Spleen (tissue), 11 donors: ENCODE measurements around the gene HOGA1. TPM values are rescaled to one million over a fixed set of nuclear protein-coding genes. Genes with fewer than 3 reads are reported as not detected.

ENCODE experiments used
- DNase-seq: peaks from one replicate; pipeline ENCODE4 v3.0.0-alpha.2; 2020
- H3K27ac ChIP-seq, 8 donors: fragments of 200-600 bp; sonication (generic) in 7 of 8; 1 replicate in 4 of 8; 2 replicates in 4 of 8; pipeline versions ENCODE4 v1.5.0 to v1.8.0; 2016 to 2021; ENCODE audit warnings: inconsistent platforms in 4 of 8, mild to moderate bottlenecking in 4 of 8, moderate library complexity in 1 of 8
- H3K27me3 ChIP-seq, 7 donors: fragments of 200-600 bp; sonication (generic) in 6 of 7; replicated peaks in 1 of 7; 1 replicate in 4 of 7; 2 replicates in 3 of 7; pipeline versions ENCODE4 v1.5.0 to v1.8.0; 2016 to 2021; ENCODE audit warnings: inconsistent platforms in 3 of 7, mild to moderate bottlenecking in 1 of 7
- H3K36me3 ChIP-seq, 6 donors: fragments of 200-600 bp; sonication (generic) in 5 of 6; 1 replicate in 4 of 6; 2 replicates in 2 of 6; pipeline versions ENCODE4 v1.5.0 to v1.8.0; 2016 to 2021; ENCODE audit warnings: inconsistent platforms in 2 of 6
- H3K4me1 ChIP-seq, 6 donors: fragments of 200-600 bp; sonication (generic) in 5 of 6; 1 replicate in 3 of 6; 2 replicates in 3 of 6; pipeline versions ENCODE4 v1.5.0 to v1.8.0; 2016 to 2021; ENCODE audit warnings: inconsistent platforms in 3 of 6
- H3K4me3 ChIP-seq, 8 donors: fragments of 200-600 bp; sonication (generic) in 7 of 8; 1 replicate in 4 of 8; 2 replicates in 4 of 8; pipeline versions ENCODE4 v1.5.0 to v1.8.0; 2016 to 2021; ENCODE audit warnings: inconsistent platforms in 4 of 8, mild to moderate bottlenecking in 4 of 8, moderate library complexity in 2 of 8
- H3K9me3 ChIP-seq, 8 donors: fragments of 200-600 bp; sonication (generic) in 7 of 8; 1 replicate in 4 of 8; 2 replicates in 4 of 8; pipeline versions ENCODE4 v1.5.0 to v1.8.0; 2016 to 2021; ENCODE audit warnings: inconsistent platforms in 4 of 8
- POLR2A ChIP-seq, 3 donors: fragments of 450-650 bp; IDR thresholded peaks; one replicate each; pipeline ENCODE4 v1.5.1; 2017; ENCODE audit warnings: antibody characterized with exemption in 3 of 3, mild to moderate bottlenecking in 1 of 3
- POLR2AphosphoS5 ChIP-seq, 3 donors: sonication (generic); formaldehyde crosslinking; IDR thresholded peaks; one replicate each; pipeline ENCODE4 v1.5.1; 2017; ENCODE audit warnings: antibody characterized with exemption in 3 of 3
- WGBS, 5 donors: extraction: QIAGEN DNeasy Blood & Tissue Kit in 3 of 5; methylation state at CpG; one replicate each; pipeline versions ENCODE4 v1.1.5 to v1.1.7; 2013 to 2018; 5-methylcytosine and 5-hydroxymethylcytosine counted together
- intact Hi-C: fragments of 100-400 bp; cut with DNase I; formaldehyde crosslinking; loops from one replicate; pipeline ENCODE4 v1.15.0; 2023; ENCODE audit warnings: low total_unique reads
- polyA plus RNA-seq, 3 donors: library from polyadenylated mRNA; stranded (reverse); fragments of 200-250 nt; gene quantifications; one replicate each; pipeline ENCODE4 v1.2.1, GENCODE V29; 2013
- total RNA-seq, 7 donors: library from RNA; depleted of rRNA in 3 of 7; stranded (reverse); fragments of >200 nt in 3 of 7; fragmentation: NEBNext Ultra II Directional in 4 of 7; extraction: Animal tissue kit (Norgen Biotek cat#: 25700) in 4 of 7; gene quantifications; one replicate each; pipeline versions ENCODE4 v1.1.0 to v1.2.1, GENCODE V29; 2016 to 2021
- TF ChIP-seq, protein P1 (sequence below), 11 experiments: fragments of 200-600 bp in 7 of 11; fragments of 450-650 bp in 4 of 11; sonication (generic) in 4 of 11; IDR thresholded peaks in 8 of 11; conservative IDR thresholded peaks in 3 of 11; 1 replicate in 7 of 11; 2 replicates in 4 of 11; pipeline versions ENCODE4 v1.4.0 to v1.8.0; 2016 to 2021; ENCODE audit warnings: antibody characterized with exemption in 11 of 11, inconsistent platforms in 4 of 11, mild to moderate bottlenecking in 1 of 11
- donor health status: healthy with polysubstance abuse.
- donor health status: DM: no; HTN: no; CAD: no; lungs with moderate emphysema.
- donor health status: DM: no; HTN: no; CAD: no.
- donor health status: Bipolar disorder and iron deficiency.
- donor health status: healthy.
- donor health status: DM: no; HTN: no; CAD: no.
- donor health status: DM: yes; HTN: yes; CAD: no.

Gene HOGA1
- total and polyA plus RNA-seq, 10 donors: 0.11 to 0.42 (median 0.19) TPM; not detected in 5

DNA sequence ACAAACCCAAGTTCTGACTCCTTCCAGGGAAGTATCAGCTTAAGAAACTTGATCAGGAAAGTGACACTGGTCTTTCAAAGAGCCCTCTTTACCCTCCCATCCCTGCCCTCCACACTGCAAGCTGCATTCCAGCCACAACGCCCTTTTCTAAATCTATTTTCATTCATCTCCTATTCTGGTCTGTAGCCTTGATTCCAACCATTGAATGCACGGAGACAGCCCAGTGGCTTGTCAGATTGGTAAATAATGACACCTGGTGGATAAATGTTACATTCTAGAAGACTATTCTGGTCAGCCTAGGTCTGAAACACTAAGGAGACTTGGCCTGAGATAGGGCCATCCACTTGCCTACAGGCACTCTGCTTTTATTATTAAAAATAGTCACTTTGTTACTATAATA is 28.2 kb downstream of the HOGA1 start:
- intact Hi-C loops: no loop called here
- Histone ChIP-seq H3K36me3 (no peaks in the 10 kb centered on the region), H3K4me1 (no peaks in the 10 kb centered on the region), H3K9me3 (no peaks in the 10 kb centered on the region), H3K27me3 (no peaks in the 10 kb centered on the region), H3K27ac (no peak overlapping the region), H3K4me3 (no peak overlapping the region)
- no peak for DNase-seq
- WGBS, 5 donors: 49 to 75% (median 57%) methylated on average over 2 of the region's 2 CpGs
- TF ChIP-seq POLR2AphosphoS5 (IDR thresholded peaks at IDR 0.05): no peak
- TF ChIP-seq, protein P1, sequence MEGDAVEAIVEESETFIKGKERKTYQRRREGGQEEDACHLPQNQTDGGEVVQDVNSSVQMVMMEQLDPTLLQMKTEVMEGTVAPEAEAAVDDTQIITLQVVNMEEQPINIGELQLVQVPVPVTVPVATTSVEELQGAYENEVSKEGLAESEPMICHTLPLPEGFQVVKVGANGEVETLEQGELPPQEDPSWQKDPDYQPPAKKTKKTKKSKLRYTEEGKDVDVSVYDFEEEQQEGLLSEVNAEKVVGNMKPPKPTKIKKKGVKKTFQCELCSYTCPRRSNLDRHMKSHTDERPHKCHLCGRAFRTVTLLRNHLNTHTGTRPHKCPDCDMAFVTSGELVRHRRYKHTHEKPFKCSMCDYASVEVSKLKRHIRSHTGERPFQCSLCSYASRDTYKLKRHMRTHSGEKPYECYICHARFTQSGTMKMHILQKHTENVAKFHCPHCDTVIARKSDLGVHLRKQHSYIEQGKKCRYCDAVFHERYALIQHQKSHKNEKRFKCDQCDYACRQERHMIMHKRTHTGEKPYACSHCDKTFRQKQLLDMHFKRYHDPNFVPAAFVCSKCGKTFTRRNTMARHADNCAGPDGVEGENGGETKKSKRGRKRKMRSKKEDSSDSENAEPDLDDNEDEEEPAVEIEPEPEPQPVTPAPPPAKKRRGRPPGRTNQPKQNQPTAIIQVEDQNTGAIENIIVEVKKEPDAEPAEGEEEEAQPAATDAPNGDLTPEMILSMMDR (IDR thresholded peaks at IDR 0.05 in 8 of 11, conservative IDR thresholded peaks at IDR 0.05 in 3 of 11): peak in 6 of 11 experiments; percentile 19 to 47 (median 26)

DNA sequence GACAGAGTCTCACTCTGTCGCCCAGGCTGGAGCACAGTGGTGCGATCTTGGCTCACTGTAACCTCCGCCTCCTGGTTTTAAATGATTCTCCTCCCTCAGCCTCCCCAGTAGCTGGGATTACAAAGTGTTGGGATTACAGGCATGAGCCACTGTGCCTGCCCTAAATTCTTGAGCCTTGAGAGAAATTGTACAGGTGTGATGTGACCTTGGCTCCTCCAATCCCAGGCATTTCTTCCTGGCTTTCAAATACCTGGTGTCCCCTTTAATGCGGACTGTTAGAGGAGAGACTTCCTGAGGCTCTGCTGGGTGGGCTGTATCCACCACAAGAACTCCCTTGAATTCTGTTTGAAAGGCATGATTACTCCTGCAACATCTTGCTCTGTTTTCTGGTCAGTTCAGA is 34.1 kb downstream of the HOGA1 start:
- Histone ChIP-seq H3K9me3 (no peaks in the 10 kb centered on the region), H3K36me3 (no peaks in the 10 kb centered on the region), H3K4me3 (no peak overlapping the region), H3K27me3 (no peaks in the 10 kb centered on the region), H3K4me1 (no peaks in the 10 kb centered on the region), H3K27ac (no peak overlapping the region)
- DNase-seq: peak; percentile 5
- 86 to 94% (median 94%) methylated on average over 4 of the region's 4 CpGs for WGBS, 5 donors
- intact Hi-C loops: no loop called here
- TF ChIP-seq POLR2AphosphoS5 (IDR thresholded peaks at IDR 0.05) (no peak), POLR2A (IDR thresholded peaks at IDR 0.05) (no peak)
- TF ChIP-seq, protein P1 (IDR thresholded peaks at IDR 0.05 in 8 of 11, conservative IDR thresholded peaks at IDR 0.05 in 3 of 11): no peak

DNA sequence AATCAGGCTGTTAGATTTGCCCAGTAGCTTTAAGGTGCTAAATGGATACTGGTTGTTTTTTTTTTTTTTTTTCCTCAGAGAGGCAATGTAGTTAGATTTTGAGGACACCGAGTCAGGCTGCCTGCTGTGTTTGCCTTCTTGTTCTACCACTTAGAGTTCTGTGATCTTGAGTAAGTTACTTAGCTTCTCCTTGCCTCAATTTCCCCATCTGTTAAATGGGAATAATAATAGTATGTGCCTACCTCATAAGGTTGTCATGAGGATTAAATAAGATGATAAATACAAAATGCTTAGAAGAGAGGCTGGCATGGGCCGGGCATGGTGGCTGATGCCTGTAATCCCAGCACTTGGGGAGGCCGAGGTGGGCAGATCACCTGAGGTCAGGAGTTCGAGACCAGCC is 34.5 kb downstream of the HOGA1 start:
- TF ChIP-seq POLR2AphosphoS5 (IDR thresholded peaks at IDR 0.05) (no peak), POLR2A (IDR thresholded peaks at IDR 0.05) (no peak)
- TF ChIP-seq, protein P1 (IDR thresholded peaks at IDR 0.05 in 8 of 11, conservative IDR thresholded peaks at IDR 0.05 in 3 of 11): no peak
- peak; percentile 12 for DNase-seq
- H3K4me3 ChIP-seq: no peak overlapping the region

DNA sequence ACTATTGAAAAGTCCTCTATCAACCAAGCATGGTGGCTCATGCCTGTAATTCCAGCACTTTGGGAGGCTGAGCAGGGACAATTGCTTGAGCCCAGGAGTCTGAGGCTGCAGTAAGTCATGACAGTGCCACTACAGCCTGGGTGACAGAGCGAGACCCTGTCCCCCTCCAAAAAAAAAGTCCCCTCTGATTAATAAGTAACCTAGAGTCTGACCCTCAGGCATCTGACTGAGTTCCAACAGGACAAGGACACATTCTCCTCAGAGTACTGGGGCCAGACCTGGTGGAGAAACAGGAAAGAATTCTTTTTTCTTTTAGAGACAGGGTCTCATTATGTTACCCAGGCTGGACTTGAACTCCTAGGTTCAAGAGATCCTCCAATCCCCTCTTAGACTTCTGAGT is 39.1 kb downstream of the HOGA1 start:
- no peak overlapping the region for H3K27ac ChIP-seq
- no peaks in the 10 kb centered on the region for H3K9me3 ChIP-seq
- H3K4me3 ChIP-seq: no peak overlapping the region
- no peaks in the 10 kb centered on the region for H3K4me1 ChIP-seq
- 80 to 93% (median 88%) methylated on average over 1 of the region's 1 CpG for WGBS, 5 donors
- TF ChIP-seq POLR2A (IDR thresholded peaks at IDR 0.05): no peak
- TF ChIP-seq, protein P1 (IDR thresholded peaks at IDR 0.05 in 8 of 11, conservative IDR thresholded peaks at IDR 0.05 in 3 of 11): no peak
- TF ChIP-seq POLR2AphosphoS5 (IDR thresholded peaks at IDR 0.05): no peak
- intact Hi-C loops: no loop called here
- no peaks in the 10 kb centered on the region for H3K27me3 ChIP-seq
- DNase-seq: no peak
- H3K36me3 ChIP-seq: no peaks in the 10 kb centered on the region

More for the DNA sequence above, 34.5 kb downstream of the HOGA1 start:
- Histone ChIP-seq H3K9me3 (no peaks in the 10 kb centered on the region), H3K4me1 (no peaks in the 10 kb centered on the region), H3K27ac (no peak overlapping the region), H3K36me3 (no peaks in the 10 kb centered on the region), H3K27me3 (no peaks in the 10 kb centered on the region)
- 92 to 96% (median 94%) methylated on average over 4 of the region's 4 CpGs for WGBS, 5 donors
- intact Hi-C loops: no loop called here
